ENCODE data around the gene PDE8A. TPM values are rescaled to one million over a fixed set of nuclear protein-coding genes. Genes with fewer than 3 reads are reported as not detected.

PDE8A gene
- total RNA-seq, 1 experiment from 2014 or later = 40.0 TPM

DNA sequence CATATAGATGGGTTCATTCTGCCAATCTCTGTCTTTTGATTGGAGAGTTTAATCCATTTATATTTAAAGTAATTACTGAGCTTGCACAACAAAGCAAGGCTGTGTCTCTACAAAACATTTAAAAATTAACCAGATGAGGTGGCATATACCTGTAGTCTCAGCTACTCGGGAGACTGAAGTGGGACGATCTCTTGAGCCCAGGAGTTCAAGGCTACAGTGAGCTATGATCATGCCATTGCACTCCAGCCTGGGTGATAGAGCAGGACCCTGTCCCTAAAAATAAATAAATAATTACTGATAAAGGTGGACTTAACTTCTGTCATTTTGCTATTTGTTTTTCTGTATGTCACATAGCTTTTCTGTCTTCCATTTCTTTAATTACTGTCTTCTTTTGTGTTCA is 78.1 kb downstream of the PDE8A start:
- H3K4me1 ChIP-seq (ENCODE audit: control insufficient read depth, insufficient read depth, low read length) = no peaks in the 10 kb centered on the region
- TF ChIP-seq, protein P1, sequence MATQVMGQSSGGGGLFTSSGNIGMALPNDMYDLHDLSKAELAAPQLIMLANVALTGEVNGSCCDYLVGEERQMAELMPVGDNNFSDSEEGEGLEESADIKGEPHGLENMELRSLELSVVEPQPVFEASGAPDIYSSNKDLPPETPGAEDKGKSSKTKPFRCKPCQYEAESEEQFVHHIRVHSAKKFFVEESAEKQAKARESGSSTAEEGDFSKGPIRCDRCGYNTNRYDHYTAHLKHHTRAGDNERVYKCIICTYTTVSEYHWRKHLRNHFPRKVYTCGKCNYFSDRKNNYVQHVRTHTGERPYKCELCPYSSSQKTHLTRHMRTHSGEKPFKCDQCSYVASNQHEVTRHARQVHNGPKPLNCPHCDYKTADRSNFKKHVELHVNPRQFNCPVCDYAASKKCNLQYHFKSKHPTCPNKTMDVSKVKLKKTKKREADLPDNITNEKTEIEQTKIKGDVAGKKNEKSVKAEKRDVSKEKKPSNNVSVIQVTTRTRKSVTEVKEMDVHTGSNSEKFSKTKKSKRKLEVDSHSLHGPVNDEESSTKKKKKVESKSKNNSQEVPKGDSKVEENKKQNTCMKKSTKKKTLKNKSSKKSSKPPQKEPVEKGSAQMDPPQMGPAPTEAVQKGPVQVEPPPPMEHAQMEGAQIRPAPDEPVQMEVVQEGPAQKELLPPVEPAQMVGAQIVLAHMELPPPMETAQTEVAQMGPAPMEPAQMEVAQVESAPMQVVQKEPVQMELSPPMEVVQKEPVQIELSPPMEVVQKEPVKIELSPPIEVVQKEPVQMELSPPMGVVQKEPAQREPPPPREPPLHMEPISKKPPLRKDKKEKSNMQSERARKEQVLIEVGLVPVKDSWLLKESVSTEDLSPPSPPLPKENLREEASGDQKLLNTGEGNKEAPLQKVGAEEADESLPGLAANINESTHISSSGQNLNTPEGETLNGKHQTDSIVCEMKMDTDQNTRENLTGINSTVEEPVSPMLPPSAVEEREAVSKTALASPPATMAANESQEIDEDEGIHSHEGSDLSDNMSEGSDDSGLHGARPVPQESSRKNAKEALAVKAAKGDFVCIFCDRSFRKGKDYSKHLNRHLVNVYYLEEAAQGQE (IDR thresholded peaks at IDR 0.05; ENCODE audit: insufficient read depth in 1 of 2, low read depth in 2 of 2, low read length in 1 of 2) = no peak
- TF ChIP-seq, protein P2, sequence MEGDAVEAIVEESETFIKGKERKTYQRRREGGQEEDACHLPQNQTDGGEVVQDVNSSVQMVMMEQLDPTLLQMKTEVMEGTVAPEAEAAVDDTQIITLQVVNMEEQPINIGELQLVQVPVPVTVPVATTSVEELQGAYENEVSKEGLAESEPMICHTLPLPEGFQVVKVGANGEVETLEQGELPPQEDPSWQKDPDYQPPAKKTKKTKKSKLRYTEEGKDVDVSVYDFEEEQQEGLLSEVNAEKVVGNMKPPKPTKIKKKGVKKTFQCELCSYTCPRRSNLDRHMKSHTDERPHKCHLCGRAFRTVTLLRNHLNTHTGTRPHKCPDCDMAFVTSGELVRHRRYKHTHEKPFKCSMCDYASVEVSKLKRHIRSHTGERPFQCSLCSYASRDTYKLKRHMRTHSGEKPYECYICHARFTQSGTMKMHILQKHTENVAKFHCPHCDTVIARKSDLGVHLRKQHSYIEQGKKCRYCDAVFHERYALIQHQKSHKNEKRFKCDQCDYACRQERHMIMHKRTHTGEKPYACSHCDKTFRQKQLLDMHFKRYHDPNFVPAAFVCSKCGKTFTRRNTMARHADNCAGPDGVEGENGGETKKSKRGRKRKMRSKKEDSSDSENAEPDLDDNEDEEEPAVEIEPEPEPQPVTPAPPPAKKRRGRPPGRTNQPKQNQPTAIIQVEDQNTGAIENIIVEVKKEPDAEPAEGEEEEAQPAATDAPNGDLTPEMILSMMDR (IDR thresholded peaks at IDR 0.05) = no peak
- TF ChIP-seq TCF7L2 (IDR thresholded peaks at IDR 0.05; ENCODE audit: low read depth, low read length) = no peak
- TF ChIP-seq POLR2AphosphoS5 (IDR thresholded peaks at IDR 0.05; ENCODE audit: low read depth, low read length) = no peak
- TF ChIP-seq SIN3A (IDR thresholded peaks at IDR 0.05; ENCODE audit: borderline replicate concordance, insufficient read depth, low read depth, low read length) = no peak
- H3K36me3 ChIP-seq (ENCODE audit: control insufficient read depth, insufficient read depth, low read length) = no peaks in the 10 kb centered on the region
- ChIA-PET POLR2A (no interaction called here), CTCF (no interaction called here)
- in situ Hi-C loops (cut with HindIII; ENCODE audit: low pct_unique_long_range_greater_than_20kb, low sequenced_read_pairs) (no loop called here), intact Hi-C loops (cut with micrococcal nuclease; ENCODE audit: unreplicated experiment) (no loop called here)
- BruUV-seq (replicated peaks) = no TSS peak
- H3K27me3 ChIP-seq (ENCODE audit: control insufficient read depth, insufficient read depth, low read length) = no peaks in the 10 kb centered on the region
- no peak overlapping the region for H3K4me3 ChIP-seq (ENCODE audit: low read depth in 2 of 2, low read length in 2 of 2)
- H3K27ac ChIP-seq (ENCODE audit: low read length) = no peak overlapping the region
- ATAC-seq (no peak), DNase-seq (ENCODE audit: low read depth, low spot score) (no peak)
- peaks cover 17% of the 10 kb centered on the region; the same call in 1 of the 2 replicates for H3K9me3 ChIP-seq (ENCODE audit: control insufficient read depth, insufficient read depth, low read depth, low read length)

DNA sequence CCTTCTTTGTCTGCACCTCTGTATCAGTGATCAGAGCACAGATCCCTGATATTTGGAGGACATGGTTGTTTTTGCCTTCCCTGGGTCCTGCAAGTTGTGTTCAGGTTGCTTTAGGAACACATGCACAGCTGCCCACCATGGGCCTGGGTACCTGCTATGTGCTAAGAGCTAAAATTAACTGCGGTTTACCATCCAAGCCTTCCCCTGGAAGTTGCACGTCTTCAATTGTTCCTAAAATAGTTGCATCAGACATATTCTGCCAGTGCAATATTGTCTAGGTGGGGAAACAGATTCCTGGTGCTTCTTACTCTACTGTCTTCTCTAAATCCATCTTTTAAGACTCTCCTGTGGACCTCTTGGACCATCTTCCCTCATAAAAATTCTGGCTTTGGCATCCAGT is 80.9 kb downstream of the PDE8A start:
- POLR2A ChIA-PET = no interaction called here
- no peak for TF ChIP-seq TCF7L2 (IDR thresholded peaks at IDR 0.05; ENCODE audit: low read depth, low read length)
- TF ChIP-seq POLR2AphosphoS5 (IDR thresholded peaks at IDR 0.05; ENCODE audit: low read depth, low read length) = no peak
- TF ChIP-seq, protein P2 (IDR thresholded peaks at IDR 0.05) = no peak
- no peak for TF ChIP-seq SIN3A (IDR thresholded peaks at IDR 0.05; ENCODE audit: borderline replicate concordance, insufficient read depth, low read depth, low read length)
- TF ChIP-seq, protein P1 (IDR thresholded peaks at IDR 0.05; ENCODE audit: insufficient read depth in 1 of 2, low read depth in 2 of 2, low read length in 1 of 2) = no peak

More for the DNA sequence above, 80.9 kb downstream of the PDE8A start:
- Histone ChIP-seq H3K27me3 (ENCODE audit: control insufficient read depth, insufficient read depth, low read length) (no peaks in the 10 kb centered on the region), H3K36me3 (ENCODE audit: control insufficient read depth, insufficient read depth, low read length) (no peaks in the 10 kb centered on the region), H3K9me3 (ENCODE audit: control insufficient read depth, insufficient read depth, low read depth, low read length) (peaks cover 17% of the 10 kb centered on the region; the same call in 1 of the 2 replicates), H3K4me3 (ENCODE audit: low read depth in 2 of 2, low read length in 2 of 2) (no peak overlapping the region), H3K27ac (ENCODE audit: low read length) (no peak overlapping the region), H3K4me1 (ENCODE audit: control insufficient read depth, insufficient read depth, low read length) (no peaks in the 10 kb centered on the region)
- ATAC-seq (no peak), DNase-seq (ENCODE audit: low read depth, low spot score) (no peak)
- intact Hi-C loops (cut with micrococcal nuclease; ENCODE audit: unreplicated experiment) (no loop called here), in situ Hi-C loops (cut with HindIII; ENCODE audit: low pct_unique_long_range_greater_than_20kb, low sequenced_read_pairs) (no loop called here)
- CTCF ChIA-PET = no interaction called here
- BruUV-seq (replicated peaks) = no TSS peak
